SU-DHL-6 (cell line): ENCODE measurements around the gene INPP4A.

ENCODE experiments used
- CTCF ChIP-seq: fragments of 200-600 bp; sonication (generic); IDR thresholded peaks from one replicate; pipeline ENCODE4 v1.5.1; 2017; ENCODE audit warnings: antibody characterized with exemption, mild to moderate bottlenecking, low read length, moderate library complexity; ENCODE audit not compliant: insufficient read depth, poor library complexity, severe bottlenecking
- EZH2phosphoT487 ChIP-seq: fragments of 200-600 bp; sonication (generic), shearing (Covaris generic); conservative IDR thresholded peaks from 2 replicates; pipeline ENCODE4 v1.6.1; 2018; ENCODE audit warnings: mild to moderate bottlenecking, antibody characterized with exemption, low read length, moderate library complexity, mixed read lengths

DNA sequence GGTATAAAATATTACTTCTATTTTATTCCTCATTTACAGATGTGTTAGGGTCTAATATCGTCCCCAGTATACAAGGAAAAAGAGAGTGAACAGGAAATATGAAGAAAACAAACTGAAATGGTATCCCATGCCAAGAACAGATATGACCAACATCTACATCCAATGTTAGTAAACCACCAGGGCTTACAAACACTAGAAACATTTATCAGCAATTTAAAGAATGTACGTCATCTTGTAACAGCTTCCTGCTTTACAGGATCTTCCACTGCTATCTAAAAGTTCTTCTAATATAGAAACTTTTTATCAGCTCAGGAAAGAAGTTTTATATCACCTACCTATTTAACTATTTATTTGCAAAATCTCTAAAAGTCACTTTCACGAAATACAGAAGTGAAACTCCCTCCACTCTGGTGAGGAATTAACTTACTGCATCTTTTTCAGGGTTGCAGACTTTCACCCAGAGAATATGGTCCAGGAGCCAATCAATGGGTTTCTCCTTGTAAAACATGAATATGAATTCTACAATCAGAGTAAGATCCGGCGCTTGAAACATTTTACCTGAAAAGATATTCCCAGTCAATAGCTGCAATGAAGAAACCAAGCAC is 198.9 kb downstream of the INPP4A start:
- TF ChIP-seq CTCF, result no peak
- TF ChIP-seq EZH2phosphoT487, result no peak
